Mucosa of descending colon (tissue), 3 donors: ENCODE data around the gene SCGB2B2. TPM values are rescaled to one million over a fixed set of nuclear protein-coding genes. Genes with fewer than 3 reads are reported as not detected.
"Not testable (repeated sequence)": the region's sequence is repeated elsewhere in the genome, so short reads cannot be mapped to it uniquely, and the experiment has no call there.

Experiments used
- ATAC-seq: fragments of 200-7000 bp; cut with Tn5 transposase; one replicate; pipeline ENCODE4 v1.9.1; 2020; ENCODE audit warnings: mild to moderate bottlenecking, moderate library complexity
- DNase-seq, 3 donors: peaks; one replicate each; pipeline ENCODE4 v3.0.0-alpha.2; 2020
- H3K36me3 ChIP-seq: fragments of 200-600 bp; one replicate; pipeline ENCODE4 v1.8.0; 2021; ENCODE audit warnings: low read depth, mild to moderate bottlenecking
- H3K4me1 ChIP-seq: fragments of 200-600 bp; one replicate; pipeline ENCODE4 v1.8.0; 2021; ENCODE audit warnings: low read depth, mild to moderate bottlenecking
- H3K4me3 ChIP-seq: fragments of 200-600 bp; one replicate; pipeline ENCODE4 v1.8.0; 2021; ENCODE audit warnings: mild to moderate bottlenecking
- H3K9me3 ChIP-seq: fragments of 200-600 bp; one replicate; pipeline ENCODE4 v1.8.0; 2021; ENCODE audit warnings: mild to moderate bottlenecking
- intact Hi-C, 2 donors: fragments of 100-400 bp; cut with DNase I in 1 of 2; cut with micrococcal nuclease in 1 of 2; formaldehyde crosslinking; loops; one replicate each; pipeline versions ENCODE4 v1.11.0 to v1.11.1; 2022; cut with DNase I, micrococcal nuclease
- total RNA-seq, 3 donors: library from RNA; stranded (reverse); fragmentation: NEBNext Ultra II Directional in 2 of 3; extraction: Animal tissue kit (Norgen Biotek cat#: 25700) in 2 of 3; gene quantifications; one replicate each; pipeline versions ENCODE4 v1.2.1 to v1.2.4, GENCODE V29; 2021 to 2023
- TF ChIP-seq, protein P1 (sequence below): fragments of 200-600 bp; IDR thresholded peaks from one replicate; pipeline ENCODE4 v1.8.0; 2022; ENCODE audit warnings: antibody characterized with exemption, mild to moderate bottlenecking
- donor health status: DM: no; HTN: no; CAD: no; lungs with moderate emphysema.
- donor health status: DM: no; HTN: no; CAD: no.
- donor health status: DM: no; HTN: yes; CAD: no.

Gene SCGB2B2
- total RNA-seq, 3 donors from 2014 or later, result 0.24 to 1.3 (median 1.1) TPM

DNA sequence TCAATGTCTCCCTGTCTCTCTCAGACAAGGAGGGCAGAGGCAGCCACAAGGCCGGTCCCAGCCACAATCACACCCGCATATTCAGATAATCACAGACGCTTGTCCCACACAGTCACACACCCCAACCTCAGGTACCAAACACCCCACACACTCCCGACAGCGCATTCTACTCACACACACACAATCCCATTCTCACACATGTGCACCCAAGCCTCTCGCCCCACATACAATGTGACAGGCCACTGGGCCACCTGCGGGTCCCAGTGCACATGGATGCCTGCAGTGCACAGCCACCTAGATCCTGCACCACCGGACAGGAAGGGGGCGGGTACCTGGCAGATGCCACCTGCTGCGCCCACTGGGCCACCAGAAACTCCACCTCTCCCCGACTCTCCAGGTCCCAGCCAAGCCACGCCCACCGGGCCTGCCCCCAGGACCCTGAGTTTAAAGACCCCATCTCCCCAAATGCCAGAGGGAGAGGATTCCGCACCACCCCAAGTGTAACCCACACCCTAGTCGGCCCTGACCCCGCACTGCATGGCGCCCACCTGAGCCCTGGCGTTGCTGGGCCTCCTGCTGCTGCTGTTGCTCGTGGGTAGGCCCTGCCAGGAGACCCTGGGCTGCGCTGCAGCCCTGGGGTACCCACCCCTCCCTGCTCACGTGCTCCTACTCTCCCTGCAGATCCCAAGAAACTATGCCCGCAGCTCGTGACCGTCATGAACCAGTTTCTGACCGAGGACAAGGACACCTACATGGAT lies 10.6 kb downstream of the SCGB2B2 start:
- Histone ChIP-seq H3K36me3 (no peaks in the 10 kb centered on the region), H3K9me3 (no peaks in the 10 kb centered on the region), H3K4me3 (no peak overlapping the region), H3K4me1 (peaks cover 3% of the 10 kb centered on the region)
- ATAC-seq (no peak), DNase-seq (no peak)
- TF ChIP-seq, protein P1, sequence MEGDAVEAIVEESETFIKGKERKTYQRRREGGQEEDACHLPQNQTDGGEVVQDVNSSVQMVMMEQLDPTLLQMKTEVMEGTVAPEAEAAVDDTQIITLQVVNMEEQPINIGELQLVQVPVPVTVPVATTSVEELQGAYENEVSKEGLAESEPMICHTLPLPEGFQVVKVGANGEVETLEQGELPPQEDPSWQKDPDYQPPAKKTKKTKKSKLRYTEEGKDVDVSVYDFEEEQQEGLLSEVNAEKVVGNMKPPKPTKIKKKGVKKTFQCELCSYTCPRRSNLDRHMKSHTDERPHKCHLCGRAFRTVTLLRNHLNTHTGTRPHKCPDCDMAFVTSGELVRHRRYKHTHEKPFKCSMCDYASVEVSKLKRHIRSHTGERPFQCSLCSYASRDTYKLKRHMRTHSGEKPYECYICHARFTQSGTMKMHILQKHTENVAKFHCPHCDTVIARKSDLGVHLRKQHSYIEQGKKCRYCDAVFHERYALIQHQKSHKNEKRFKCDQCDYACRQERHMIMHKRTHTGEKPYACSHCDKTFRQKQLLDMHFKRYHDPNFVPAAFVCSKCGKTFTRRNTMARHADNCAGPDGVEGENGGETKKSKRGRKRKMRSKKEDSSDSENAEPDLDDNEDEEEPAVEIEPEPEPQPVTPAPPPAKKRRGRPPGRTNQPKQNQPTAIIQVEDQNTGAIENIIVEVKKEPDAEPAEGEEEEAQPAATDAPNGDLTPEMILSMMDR, result no peak
- intact Hi-C loops, result no loop called here

DNA sequence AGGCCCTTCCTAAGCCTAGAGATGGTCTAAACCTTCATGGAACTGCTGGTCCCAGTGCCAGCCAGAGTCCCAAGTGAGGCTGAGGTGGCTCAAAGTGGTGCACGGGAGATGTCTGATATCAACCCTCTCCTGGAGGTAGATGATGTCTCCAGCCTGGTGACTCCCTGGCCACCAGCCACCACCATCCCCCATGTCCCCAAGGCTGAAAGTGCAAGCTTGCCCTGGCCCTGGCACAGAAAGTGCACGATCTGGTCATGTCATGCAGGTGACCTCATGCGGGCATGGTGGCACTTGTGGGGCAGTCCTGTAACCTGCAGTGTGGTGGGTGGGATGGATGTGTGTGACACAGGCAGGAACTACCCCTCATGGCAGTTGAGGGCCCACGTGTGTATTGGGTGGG lies 11.7 kb downstream of the SCGB2B2 start:
- ATAC-seq, H3K9me3 ChIP-seq, H3K4me1 ChIP-seq, H3K36me3 ChIP-seq, intact Hi-C loops, DNase-seq, H3K4me3 ChIP-seq: not testable (repeated sequence)

DNA sequence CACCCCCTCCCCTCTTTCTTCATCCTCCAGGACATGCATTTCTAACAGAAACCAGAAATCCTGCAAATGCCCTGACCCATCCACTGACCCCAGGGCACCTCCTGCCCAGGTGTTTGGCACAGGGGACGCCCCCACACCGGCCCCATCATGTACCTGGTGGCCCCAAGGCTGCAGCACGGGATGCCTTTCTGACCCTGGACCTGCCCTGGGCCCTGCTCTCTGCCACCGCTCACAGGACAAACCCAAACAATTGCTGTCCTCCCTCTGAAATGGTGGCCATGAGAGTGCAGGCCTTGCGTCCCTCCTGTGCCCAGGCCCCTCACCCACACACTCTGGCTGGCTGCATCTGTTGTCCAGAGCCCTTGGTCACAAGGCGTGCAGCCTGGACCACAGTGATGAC lies 12.1 kb downstream of the SCGB2B2 start:
- H3K4me1 ChIP-seq, result peaks cover 3% of the 10 kb centered on the region
- no peak for ATAC-seq
- intact Hi-C loops, result no loop called here

DNA sequence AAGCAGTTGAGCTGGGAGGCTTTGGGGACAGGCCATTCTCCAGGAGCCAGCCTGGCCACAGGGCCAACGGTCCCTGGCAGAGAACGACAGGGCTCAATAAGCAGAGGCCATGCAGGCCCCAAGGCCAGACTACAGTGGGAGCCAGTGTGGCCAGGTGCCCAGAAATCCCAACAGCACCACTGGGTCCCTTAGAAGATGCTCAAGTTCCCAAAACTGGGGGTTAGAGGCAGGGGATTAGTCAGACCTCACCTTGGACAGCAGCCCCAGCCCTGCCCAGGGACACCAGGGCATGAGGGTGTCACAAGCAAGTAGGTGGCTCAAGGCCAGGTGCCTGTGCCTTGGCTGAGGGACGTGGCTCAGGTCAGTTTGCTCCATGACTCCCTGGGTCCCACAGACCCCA lies 12.8 kb downstream of the SCGB2B2 start:
- DNase-seq (no peak), ATAC-seq (no peak)
- TF ChIP-seq, protein P1, result no peak
- Histone ChIP-seq H3K4me1 (peaks cover 3% of the 10 kb centered on the region), H3K36me3 (no peaks in the 10 kb centered on the region), H3K4me3 (no peak overlapping the region), H3K9me3 (no peaks in the 10 kb centered on the region)
- intact Hi-C loops, result no loop called here

More for the DNA sequence above, 12.1 kb downstream of the SCGB2B2 start:
- H3K4me3 ChIP-seq, result no peak overlapping the region
- DNase-seq, result no peak
- H3K36me3 ChIP-seq, result no peaks in the 10 kb centered on the region
- TF ChIP-seq, protein P1, result no peak
- no peaks in the 10 kb centered on the region for H3K9me3 ChIP-seq

DNA sequence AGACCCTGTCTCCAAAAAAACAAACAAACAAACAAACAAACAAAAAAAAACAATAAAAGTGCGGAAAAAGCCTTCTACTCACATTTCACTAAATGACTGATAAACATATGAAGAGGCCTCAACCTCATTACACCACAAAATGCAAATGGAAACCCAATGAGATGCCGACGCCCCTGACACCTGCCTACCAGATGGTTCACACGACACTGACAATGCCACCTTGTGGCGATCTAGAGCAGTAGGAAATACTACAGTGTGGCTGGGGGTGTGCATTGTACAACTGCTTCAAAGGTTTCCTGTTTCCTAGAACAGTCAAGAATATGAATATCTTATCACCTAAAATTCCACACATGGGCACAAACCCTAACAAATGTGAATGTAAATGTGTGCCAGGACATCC lies 14.0 kb downstream of the SCGB2B2 start:
- H3K9me3 ChIP-seq, result no peaks in the 10 kb centered on the region
- intact Hi-C loops, result no loop called here
- H3K4me1 ChIP-seq, result peaks cover 3% of the 10 kb centered on the region
- peak; percentile 75 for ATAC-seq
- peak in 1 of 3 donors; percentile 40 for DNase-seq
- TF ChIP-seq, protein P1, result no peak
- H3K36me3 ChIP-seq, result no peaks in the 10 kb centered on the region
- no peak overlapping the region for H3K4me3 ChIP-seq

DNA sequence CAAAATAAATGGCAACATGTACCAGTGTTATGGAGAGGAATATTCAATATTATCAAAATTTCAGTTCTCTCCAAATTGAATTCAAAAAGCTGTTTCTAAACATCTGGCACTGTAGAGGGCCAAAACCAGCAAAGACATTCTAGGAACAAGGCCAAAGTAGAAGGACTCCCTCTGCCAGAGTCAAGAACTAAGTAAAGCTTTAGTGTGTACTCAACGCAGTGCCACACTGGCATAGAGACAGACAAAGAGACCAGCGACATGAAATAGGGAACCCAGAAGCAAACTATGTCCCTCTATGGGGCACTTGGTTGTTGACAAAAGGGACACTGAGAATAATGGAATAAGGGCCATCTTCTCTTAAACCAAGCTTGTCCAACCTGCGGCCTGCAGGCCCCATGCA lies 15.6 kb downstream of the SCGB2B2 start:
- no peaks in the 10 kb centered on the region for H3K9me3 ChIP-seq
- DNase-seq (no peak), ATAC-seq (no peak)
- H3K4me1 ChIP-seq, result no peaks in the 10 kb centered on the region
- no peak overlapping the region for H3K4me3 ChIP-seq
- no peaks in the 10 kb centered on the region for H3K36me3 ChIP-seq
- intact Hi-C loops, result no loop called here
- TF ChIP-seq, protein P1, result no peak
